GM21526 (cell line): Measurements from ENCODE around the gene DSPP.
"Not testable (repeated sequence)": the region's sequence is repeated elsewhere in the genome, so short reads cannot be mapped to it uniquely, and the experiment has no call there.

Experiments used
- ATAC-seq: cut with Tn5 transposase; IDR thresholded peaks from one replicate; pipeline ENCODE4 v1.9.1; 2021; ENCODE audit warnings: moderate library complexity; ENCODE audit not compliant: unreplicated experiment, low FRiP score

The DSPP gene

DNA sequence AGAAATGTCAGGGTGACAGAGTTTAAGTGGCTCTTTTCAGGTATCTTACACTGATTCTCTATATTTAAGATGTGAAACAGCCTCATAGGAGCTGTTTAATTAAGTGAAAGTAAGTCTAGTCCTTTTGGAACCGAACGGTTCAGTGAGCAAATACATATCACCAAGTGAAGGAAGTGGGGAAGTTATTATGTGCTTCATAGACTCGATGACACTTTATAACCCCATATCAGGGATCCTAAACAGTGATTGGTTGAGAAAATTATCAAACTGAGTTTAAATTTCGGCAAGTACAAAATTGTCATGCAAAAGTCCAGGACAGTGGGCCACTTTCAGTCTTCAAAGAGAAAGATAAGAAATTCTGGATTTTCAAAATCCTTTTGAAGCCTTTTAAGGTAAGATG lies at the start of gene DSPP:
DSPP (plus strand) TSS at position 301 of the 400 bp plus-strand sequence. CDS start 2,380 bp downstream, outside the sequence.
- no peak for ATAC-seq

DNA sequence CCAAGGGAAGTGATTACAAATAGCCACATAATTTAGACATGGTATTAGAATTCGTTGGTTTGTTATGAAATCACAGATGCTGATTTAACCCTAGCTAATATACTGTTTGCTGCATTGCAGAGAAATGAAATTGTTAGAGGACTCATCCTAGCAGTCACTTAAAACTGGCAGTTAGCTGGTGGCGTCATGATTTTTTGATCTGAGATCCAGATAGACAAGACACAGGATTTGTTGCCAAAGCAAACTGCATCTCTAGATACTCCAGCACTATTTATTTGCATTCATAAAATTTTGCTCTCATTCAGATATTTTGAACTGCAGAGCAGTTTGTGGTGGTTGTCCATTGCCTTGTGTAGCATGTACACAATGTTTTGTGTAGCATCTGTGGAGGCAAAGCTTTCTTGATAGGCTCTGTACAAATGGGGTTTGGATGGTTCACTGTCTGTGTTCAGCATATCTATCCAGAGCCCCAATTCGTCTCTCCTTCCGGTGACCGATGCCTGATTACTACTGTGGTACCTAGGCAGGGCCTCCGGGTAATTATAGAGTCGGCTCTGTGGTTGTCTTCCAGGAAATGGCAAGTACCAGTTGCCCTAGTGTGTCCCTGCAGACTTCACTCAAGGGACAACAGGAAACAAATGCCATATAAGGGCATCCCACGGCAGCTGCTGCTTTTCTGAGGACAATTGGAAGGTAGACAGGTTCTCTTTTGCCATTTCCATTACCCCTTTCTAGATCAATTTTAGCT lies 49.1 kb upstream of the DSPP start:
- peak; percentile 98 for ATAC-seq

- ATAC-seq = no peak
Observed at GRCh38 chr4:87560802-87561201, 47.5 kb upstream of the DSPP start.

GRCh38 chr4:87565746-87566145 lies 42.6 kb upstream of the DSPP start:
- ATAC-seq = no peak

- ATAC-seq = no peak
Observed at GRCh38 chr4:87566276-87566675, 42.1 kb upstream of the DSPP start.

GRCh38 chr4:87567191-87567590 lies 41.1 kb upstream of the DSPP start:
- ATAC-seq = no peak

- no peak for ATAC-seq
Observed at GRCh38 chr4:87570290-87570805, 38.0 kb upstream of the DSPP start.

GRCh38 chr4:87574376-87574775 lies 34.0 kb upstream of the DSPP start:
- ATAC-seq = not testable (repeated sequence)

DNA sequence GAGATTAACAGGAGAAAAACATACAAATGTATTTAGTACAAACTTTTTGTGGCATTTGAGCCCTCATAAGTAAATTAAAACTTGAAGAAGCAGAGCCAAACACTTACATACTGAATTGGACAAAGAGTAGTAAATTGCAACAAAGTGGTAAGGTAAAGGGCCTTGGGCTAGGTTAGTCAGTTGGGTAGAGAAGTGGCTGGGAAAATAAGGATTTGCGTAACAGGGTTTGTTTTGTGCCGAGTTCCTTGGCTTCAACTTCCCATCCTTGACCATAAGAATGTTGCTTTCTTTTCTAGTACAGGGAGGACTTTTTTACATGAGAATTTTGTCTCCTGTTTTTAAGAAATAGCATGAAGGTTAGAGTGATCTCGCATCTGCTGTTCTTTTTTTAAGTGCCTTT lies 33.3 kb upstream of the DSPP start:
- no peak for ATAC-seq

DNA sequence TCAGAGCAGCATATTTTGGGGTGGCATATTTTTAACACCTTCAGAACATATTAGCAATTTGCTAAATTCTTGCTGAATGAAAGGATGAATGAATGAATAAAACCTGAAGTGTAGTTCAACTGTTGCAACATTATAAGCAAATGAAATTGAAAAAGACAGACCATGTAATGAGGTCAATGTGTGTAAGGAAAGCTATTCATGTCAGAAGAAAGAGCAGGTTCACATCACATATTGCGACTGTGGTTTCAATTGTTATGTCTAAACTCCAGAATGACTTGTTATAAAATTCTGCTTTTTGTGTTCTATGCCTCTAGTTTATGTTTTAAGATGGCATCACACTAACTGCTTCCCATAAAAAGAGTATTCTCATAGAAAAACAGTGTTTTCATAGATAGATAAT lies 32.9 kb upstream of the DSPP start:
- no peak for ATAC-seq

- no peak for ATAC-seq
Observed at GRCh38 chr4:87575983-87576382, 32.3 kb upstream of the DSPP start.

DNA sequence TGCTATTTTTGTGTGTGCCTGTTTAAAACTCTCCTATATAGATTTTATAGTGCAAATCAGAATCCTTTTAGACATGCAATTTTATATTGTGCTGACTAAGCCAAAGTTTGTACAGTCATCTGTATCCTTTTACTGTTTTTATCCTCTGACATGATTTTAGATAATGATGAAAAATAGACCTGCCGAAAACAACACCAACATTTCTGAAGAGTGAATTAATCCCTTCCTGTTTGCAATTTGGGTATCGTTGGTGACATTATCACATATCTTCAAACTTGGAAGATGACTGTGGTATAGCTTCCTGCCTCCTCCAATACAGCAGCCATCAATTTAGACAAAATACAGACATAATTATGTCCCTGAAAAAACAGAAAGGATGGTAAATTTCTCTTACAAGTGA lies 28.9 kb upstream of the DSPP start:
- no peak for ATAC-seq

DNA sequence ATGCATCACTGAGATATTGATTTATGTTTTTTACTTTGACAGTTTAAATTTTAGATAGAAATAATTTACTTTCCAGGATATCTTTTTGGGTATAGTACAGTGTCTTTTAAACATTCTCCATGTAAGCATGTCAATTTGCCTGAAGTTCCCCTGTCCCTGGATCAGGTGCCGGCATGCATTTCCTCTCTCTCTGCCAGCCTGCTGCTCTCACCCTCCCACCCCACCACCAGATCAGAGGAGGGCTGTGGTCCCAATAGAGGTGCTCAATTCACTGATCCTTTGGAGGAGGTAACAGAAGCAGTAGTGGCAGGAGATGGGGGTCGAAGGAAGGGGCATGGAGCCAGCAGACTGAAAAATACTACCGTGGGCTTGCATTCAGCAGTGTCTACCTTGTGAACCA lies 28.3 kb upstream of the DSPP start:
- no peak for ATAC-seq

DNA sequence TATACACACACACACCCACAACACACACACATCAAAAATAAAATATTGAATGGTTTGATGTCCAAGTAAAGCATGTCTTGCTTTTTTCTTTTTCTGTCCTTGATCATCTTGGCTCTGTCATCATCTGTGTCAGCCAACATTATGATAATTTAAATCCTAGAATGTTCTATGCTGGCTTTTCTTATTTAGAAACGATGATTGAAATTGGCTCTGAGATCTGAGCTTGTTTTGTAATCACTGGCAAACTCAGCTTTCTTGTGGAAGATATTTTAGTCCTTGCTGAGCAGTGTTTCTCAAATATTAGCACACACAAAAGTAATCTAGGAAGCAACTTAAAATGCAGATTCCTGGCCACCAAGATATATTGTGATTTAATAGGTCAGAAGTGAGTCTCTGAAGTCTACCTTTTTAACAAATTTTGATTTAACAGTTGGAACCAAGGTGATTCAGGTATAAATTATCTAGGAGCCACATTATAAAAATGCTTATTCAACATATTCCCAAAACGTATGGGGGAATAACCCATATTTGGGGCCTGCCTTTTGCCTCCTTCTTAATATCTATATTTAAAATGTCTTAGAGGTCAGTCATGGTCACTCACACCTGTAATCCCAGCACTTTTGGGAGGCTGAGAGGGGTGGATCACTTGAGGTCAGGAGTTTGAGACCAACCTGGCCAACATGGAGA lies 24.0 kb upstream of the DSPP start:
- no peak for ATAC-seq

DNA sequence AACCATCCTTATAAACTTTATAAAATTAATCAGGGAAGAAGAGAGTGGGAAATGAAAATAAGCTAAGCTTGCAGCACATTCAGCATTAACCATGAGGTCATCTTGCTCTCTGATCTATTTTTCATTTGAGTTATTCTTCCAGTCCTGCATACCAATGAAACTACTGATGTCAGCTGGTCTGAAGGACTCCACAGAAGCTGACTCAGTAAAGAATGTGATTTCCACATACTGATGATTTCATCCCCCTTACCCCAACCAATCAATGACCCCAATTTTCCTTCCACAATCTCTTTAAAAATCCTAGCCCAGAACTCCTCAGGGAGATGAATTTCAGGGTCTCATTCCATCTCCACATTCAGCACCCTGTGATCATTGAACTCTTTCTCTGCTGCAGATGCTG lies 18.8 kb upstream of the DSPP start:
- ATAC-seq = no peak

DNA sequence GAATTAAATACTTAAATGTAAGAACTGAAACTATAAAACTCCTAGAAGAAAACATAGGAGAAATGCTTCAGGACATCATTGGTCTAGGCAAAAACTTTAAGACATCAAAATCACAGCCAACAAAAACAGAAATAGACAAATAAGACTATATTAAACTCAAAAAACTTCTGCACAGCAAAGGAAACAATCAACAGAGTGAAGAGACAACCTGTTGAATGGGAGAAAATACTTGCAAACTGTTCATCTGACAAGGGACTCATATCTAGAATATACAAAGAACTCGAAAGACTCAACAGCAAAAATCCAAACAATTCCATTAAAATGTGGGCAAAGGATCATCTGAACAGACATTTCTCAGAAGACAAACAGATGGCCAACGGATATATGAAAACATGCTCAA lies 16.2 kb upstream of the DSPP start:
- ATAC-seq = no peak

- ATAC-seq = no peak
Observed at GRCh38 chr4:87601361-87601760, 7.0 kb upstream of the DSPP start.

DNA sequence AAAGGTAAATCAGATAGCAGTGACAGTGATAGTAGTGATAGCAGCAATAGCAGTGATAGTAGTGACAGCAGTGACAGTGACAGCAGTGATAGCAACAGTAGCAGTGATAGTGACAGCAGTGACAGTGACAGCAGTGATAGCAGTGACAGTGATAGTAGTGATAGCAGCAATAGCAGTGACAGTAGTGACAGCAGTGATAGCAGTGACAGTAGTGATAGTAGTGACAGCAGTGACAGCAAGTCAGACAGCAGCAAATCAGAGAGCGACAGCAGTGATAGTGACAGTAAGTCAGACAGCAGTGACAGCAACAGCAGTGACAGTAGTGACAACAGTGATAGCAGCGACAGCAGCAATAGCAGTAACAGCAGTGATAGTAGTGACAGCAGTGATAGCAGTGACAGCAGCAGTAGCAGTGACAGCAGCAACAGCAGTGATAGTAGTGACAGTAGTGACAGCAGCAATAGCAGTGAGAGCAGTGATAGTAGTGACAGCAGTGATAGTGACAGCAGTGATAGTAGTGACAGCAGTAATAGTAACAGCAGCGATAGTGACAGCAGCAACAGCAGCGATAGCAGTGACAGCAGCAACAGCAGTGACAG lies 6.1 kb downstream of the DSPP start:
- no peak for ATAC-seq

- ATAC-seq = no peak
Observed at GRCh38 chr4:87616268-87616667, 7.9 kb downstream of the DSPP start.

DNA sequence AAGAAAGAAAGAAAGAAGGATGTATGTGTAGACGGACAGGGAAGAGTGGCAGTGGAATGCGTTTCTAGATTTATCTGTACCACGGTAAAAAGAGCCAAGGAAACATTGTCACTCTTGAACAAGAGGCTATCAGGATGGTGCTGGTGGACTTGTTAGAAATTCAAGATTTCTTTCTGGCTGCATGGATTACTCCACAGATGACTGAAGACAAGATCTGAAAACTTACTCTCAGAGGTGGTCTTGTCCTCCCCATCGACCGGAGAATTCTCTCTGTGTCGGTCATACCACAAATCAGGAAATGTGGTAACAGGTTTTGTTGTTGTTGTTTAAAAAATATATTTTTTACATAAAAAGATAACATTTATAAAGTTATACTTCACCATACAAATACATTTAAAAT lies 11.8 kb downstream of the DSPP start:
- no peak for ATAC-seq

GRCh38 chr4:87620491-87620890 lies 12.2 kb downstream of the DSPP start:
- no peak for ATAC-seq

- ATAC-seq = no peak
Observed at GRCh38 chr4:87622303-87622702, 14.0 kb downstream of the DSPP start.
